HepG2 (cell line): Measurements from ENCODE around the gene LGALS7B. TPM values are rescaled to one million over a fixed set of nuclear protein-coding genes. Genes with fewer than 3 reads are reported as not detected.

Experiments used
- ATAC-seq: fragments of 200-7000 bp; cut with Tn5 transposase; 3 replicates; pipeline ENCODE4 v1.9.1; 2020; ENCODE audit warnings: mild to moderate bottlenecking, moderate library complexity
- BruUV-seq: library from RNA; stranded (reverse); fragments of 400-500 nt; replicated peaks from 2 replicates; lab custom pipeline; 2021; lab: Mats Ljungman, UMichigan
- CTCF ChIA-PET: fragments of 300-600 bp; formaldehyde crosslinking; extraction: SDS; loops from one replicate; lab custom pipeline; 2021; ENCODE audit warnings: low total read pairs, inconsistent platforms, low intra/inter-chr PET ratio; lab: Yijun Ruan, JAX
- POLR2A ChIA-PET: fragments of 350-600 bp; sonication (Branson Sonifier 250); formaldehyde crosslinking; loops from one replicate; lab custom pipeline; 2020; ENCODE audit warnings: antibody characterized with exemption, inconsistent platforms; lab: Yijun Ruan, JAX
- DNase-seq: peaks from one replicate; pipeline ENCODE4 v3.0.0-alpha.2; 2015; ENCODE audit warnings: low spot score
- FAIRE-seq: peaks from 3 replicates; lab custom pipeline; 2011; peaks lifted over from hg19 to GRCh38; lab: Jason Lieb, UNC
- H2AFZ ChIP-seq: one replicate; pipeline ENCODE4 v1.6.1; 2011; ENCODE audit warnings: low read length, inconsistent platforms
- H3K27ac ChIP-seq: fragments of 300-600 bp; 3 replicates; pipeline ENCODE4 v1.8.0; 2011; ENCODE audit warnings: mixed run types, mild to moderate bottlenecking, mixed read lengths, low read length, inconsistent platforms; ENCODE audit not compliant: insufficient read depth; ENCODE audit errors: extremely low read length
- H3K27me3 ChIP-seq, 2 experiments: fragments of 200-600 bp in 1 of 2; 2 replicates in 1 of 2; 3 replicates in 1 of 2; pipeline versions ENCODE4 v1.6.0 to v1.8.0; 2011; ENCODE audit warnings: low read length in 2 of 2, mild to moderate bottlenecking in 2 of 2, moderate library complexity in 2 of 2, inconsistent platforms in 1 of 2; ENCODE audit not compliant: insufficient read depth in 2 of 2, control insufficient read depth in 1 of 2
- H3K36me3 ChIP-seq, 2 experiments: fragments of 200-600 bp in 1 of 2; replicated peaks in 1 of 2; 2 replicates in 1 of 2; 3 replicates in 1 of 2; pipeline versions ENCODE4 v1.5.1 to v1.8.0; 2011; ENCODE audit warnings: low read length in 2 of 2, inconsistent platforms in 1 of 2; ENCODE audit not compliant: insufficient read depth in 2 of 2, control insufficient read depth in 1 of 2
- H3K4me1 ChIP-seq: 2 replicates; pipeline ENCODE4 v1.5.1; 2012; ENCODE audit warnings: low read length, inconsistent platforms; ENCODE audit not compliant: insufficient read depth
- H3K4me2 ChIP-seq: 2 replicates; pipeline ENCODE4 v1.6.0; 2011; ENCODE audit warnings: low read depth, low read length, inconsistent platforms
- H3K4me3 ChIP-seq, 3 experiments: fragments of 200-600 bp in 1 of 3; sonication (generic), shearing (Covaris generic) in 1 of 3; replicated peaks in 1 of 3; 2 replicates each; pipeline ENCODE4 v1.5.1; 2011 to 2016; ENCODE audit warnings: low read length in 3 of 3, inconsistent platforms in 2 of 3, low read depth in 2 of 3, mild to moderate bottlenecking in 2 of 3, control low read depth in 1 of 3, mixed read lengths in 1 of 3; ENCODE audit not compliant: insufficient read depth in 1 of 3
- H3K79me2 ChIP-seq: one replicate; pipeline ENCODE4 v1.6.1; 2011; ENCODE audit warnings: low read length, inconsistent platforms; ENCODE audit not compliant: insufficient read depth
- H3K9ac ChIP-seq: 2 replicates; pipeline ENCODE4 v1.6.0; 2011; ENCODE audit warnings: mild to moderate bottlenecking, low read depth, low read length, inconsistent platforms; ENCODE audit not compliant: insufficient read depth
- H3K9me3 ChIP-seq: 2 replicates; pipeline ENCODE4 v1.5.1; 2012; ENCODE audit warnings: mild to moderate bottlenecking, low read length
- H4K20me1 ChIP-seq: 2 replicates; pipeline ENCODE4 v1.6.0; 2011; ENCODE audit warnings: inconsistent platforms, mild to moderate bottlenecking, low read length, moderate library complexity; ENCODE audit not compliant: insufficient read depth
- ELF4 ChIP-seq: sonication (generic); formaldehyde crosslinking; IDR thresholded peaks from 2 replicates; pipeline ENCODE4 v1.5.0; 2020; ENCODE audit warnings: missing genetic modification reagents, mild to moderate bottlenecking, moderate library complexity, borderline replicate concordance
- FOXA1 ChIP-seq, 2 experiments: fragments of 450-650 bp in 1 of 2; sonication (generic) in 1 of 2; formaldehyde crosslinking in 1 of 2; IDR thresholded peaks; 2 replicates each; pipeline versions ENCODE4 v1.4.0 to v1.6.1; 2016 to 2020; ENCODE audit warnings: missing genetic modification reagents in 1 of 2
- GFI1 ChIP-seq: sonication (generic); formaldehyde crosslinking; IDR thresholded peaks from 2 replicates; pipeline ENCODE4 v1.5.0; 2020; ENCODE audit warnings: missing genetic modification reagents, mild to moderate bottlenecking, borderline replicate concordance
- PLRG1 ChIP-seq: fragments of 450-650 bp; conservative IDR thresholded peaks from 2 replicates; pipeline ENCODE4 v1.6.1; 2016
- PPARG ChIP-seq: conservative IDR thresholded peaks from 2 replicates; pipeline ENCODE4 v1.6.1; 2016; ENCODE audit warnings: missing biosample characterization, missing genetic modification reagents
- SALL2 ChIP-seq: sonication (generic); formaldehyde crosslinking; IDR thresholded peaks from 2 replicates; pipeline ENCODE4 v1.8.1; 2023; ENCODE audit warnings: mild to moderate bottlenecking, missing genetic modification reagents, inconsistent platforms
- SIX1 ChIP-seq: sonication (generic); formaldehyde crosslinking; IDR thresholded peaks from 2 replicates; pipeline ENCODE4 v1.4.0; 2020; ENCODE audit warnings: missing genetic modification reagents, borderline replicate concordance
- SOX5 ChIP-seq: IDR thresholded peaks from 2 replicates; pipeline ENCODE4 v1.6.1; 2016; ENCODE audit warnings: borderline replicate concordance
- SP140L ChIP-seq: sonication (generic); formaldehyde crosslinking; IDR thresholded peaks from 2 replicates; pipeline ENCODE4 v1.4.0; 2020; ENCODE audit warnings: missing genetic modification reagents, borderline replicate concordance
- TARDBP ChIP-seq: sonication (generic); formaldehyde crosslinking; IDR thresholded peaks from 2 replicates; pipeline ENCODE4 v1.8.0; 2022; ENCODE audit warnings: mild to moderate bottlenecking, missing genetic modification reagents
- ZGPAT ChIP-seq: IDR thresholded peaks from 2 replicates; pipeline ENCODE4 v1.6.1; 2016; ENCODE audit warnings: mild to moderate bottlenecking
- ZNF121 ChIP-seq: sonication (generic); formaldehyde crosslinking; IDR thresholded peaks from 2 replicates; pipeline ENCODE4 v1.5.0; 2020; ENCODE audit warnings: mild to moderate bottlenecking, missing genetic modification reagents
- ZNF350 ChIP-seq: sonication (generic); formaldehyde crosslinking; IDR thresholded peaks from 2 replicates; pipeline ENCODE4 v1.4.0; 2020; ENCODE audit warnings: mild to moderate bottlenecking, low read depth, missing genetic modification reagents, borderline replicate concordance
- ZNF563 ChIP-seq: sonication (generic); formaldehyde crosslinking; IDR thresholded peaks from 2 replicates; pipeline ENCODE4 v1.8.0; 2022; ENCODE audit warnings: mild to moderate bottlenecking, moderate library complexity, missing genetic modification reagents
- ZNF567 ChIP-seq: sonication (generic); formaldehyde crosslinking; IDR thresholded peaks from 2 replicates; pipeline ENCODE4 v1.8.1; 2023; ENCODE audit warnings: mild to moderate bottlenecking, missing genetic modification reagents, borderline replicate concordance
- ZNF570 ChIP-seq: sonication (generic); formaldehyde crosslinking; IDR thresholded peaks from 2 replicates; pipeline ENCODE4 v1.4.0; 2020; ENCODE audit warnings: mild to moderate bottlenecking, missing genetic modification reagents, borderline replicate concordance
- ZNF780A ChIP-seq: sonication (generic); formaldehyde crosslinking; IDR thresholded peaks from 2 replicates; pipeline ENCODE4 v1.8.0; 2022; ENCODE audit warnings: mild to moderate bottlenecking, missing genetic modification reagents, moderate library complexity
- WGBS: methylation state at CpG from one replicate; pipeline ENCODE4 v1.1.6; 2017; ENCODE audit warnings: low lambda C conversion rate; 5-methylcytosine and 5-hydroxymethylcytosine counted together
- in situ Hi-C: cut with HindIII; loops from 2 replicates; pipeline ENCODE4 v1.10.0; 2017; ENCODE audit warnings: low pct_unique_long_range_greater_than_20kb; ENCODE audit not compliant: extremely low pct_ligation_motif_present
- intact Hi-C: fragments of 100-400 bp; cut with micrococcal nuclease; formaldehyde crosslinking; loops from one replicate; pipeline ENCODE4 v1.10.0; 2022; ENCODE audit not compliant: unreplicated experiment
- polyA plus RNA-seq, 8 experiments: library from polyadenylated mRNA; depleted of rRNA in 3 of 8; stranded (reverse) in 7 of 8; unstranded in 1 of 8; fragments of >200 nt; fragmentation: Illumina TruSeq in 4 of 8; extraction: Trizol in 4 of 8; gene quantifications; 2 replicates each; pipeline versions ENCODE4 v1.2.1 to v1.2.3, GENCODE V29; 2011 to 2016; ENCODE audit warnings: low read depth in 4 of 8, missing spikeins in 1 of 8, mixed read lengths in 1 of 8; ENCODE audit not compliant: insufficient read depth in 1 of 8
- total RNA-seq, 5 experiments: library from RNA; depleted of rRNA; stranded (reverse); fragments of >200 nt; fragmentation: Illumina TruSeq; extraction: Trizol; gene quantifications; 2 replicates each; pipeline ENCODE4 v1.2.3, GENCODE V29; 2016; ENCODE audit warnings: low read depth in 1 of 5

The LGALS7B gene
- total and polyA plus RNA-seq, 2 of the 13 experiments (the other 11 are each of a cell fraction or from before 2014, with no cell fraction given) = 1.7 to 2.1 TPM

- ChIA-PET CTCF (no interaction called here), POLR2A (no interaction called here)
- no peak overlapping the region for H3K4me2 ChIP-seq
- in situ Hi-C loops = no loop called here
- H3K9me3 ChIP-seq = no peaks in the 10 kb centered on the region
- no peak overlapping the region for H3K9ac ChIP-seq
- no peak overlapping the region for H3K27ac ChIP-seq
- BruUV-seq = no TSS peak
- ATAC-seq = no peak
- no peaks in the 10 kb centered on the region for H3K79me2 ChIP-seq
- peaks cover 0 to 2% of the 10 kb centered on the region in 2 experiments; a peak in 2 of 5 replicates for H3K27me3 ChIP-seq
- H3K4me1 ChIP-seq = peaks cover 44% of the 10 kb centered on the region
- no peaks in the 10 kb centered on the region for H3K36me3 ChIP-seq
- no peak overlapping the region for H3K4me3 ChIP-seq
- FAIRE-seq = no peak
- intact Hi-C loops = no loop called here
- no peak overlapping the region for H2AFZ ChIP-seq
- TF ChIP-seq SOX5 (CRISPR knock-in tag) (no peak), ZNF121 (CRISPR knock-in tag) (peak; percentile 91)
- no peak for DNase-seq
- 67% methylated on average over 7 of the region's 7 CpGs for WGBS
- H4K20me1 ChIP-seq = no peaks in the 10 kb centered on the region
These were observed 8.6 kb upstream of the LGALS7B start for GRCh38 chr19:38780443-38780842.

GRCh38 chr19:38781058-38781457, 7.9 kb upstream of the LGALS7B start:
- ChIA-PET CTCF (no interaction called here), POLR2A (no interaction called here)
- Histone ChIP-seq H3K4me3 (no peak overlapping the region), H3K36me3 (no peaks in the 10 kb centered on the region), H3K4me2 (no peak overlapping the region)
- in situ Hi-C loops = no loop called here
- no peak for FAIRE-seq
- WGBS = 53% methylated on average over 7 of the region's 7 CpGs
- TF ChIP-seq ZNF570 (CRISPR knock-in tag) (no peak), TARDBP (CRISPR knock-in tag) (no peak), PLRG1 (no peak), SOX5 (CRISPR knock-in tag) (no peak), ELF4 (CRISPR knock-in tag) (no peak), ZNF567 (no peak), SIX1 (CRISPR knock-in tag) (no peak), SALL2 (CRISPR knock-in tag) (no peak), ZNF563 (no peak), GFI1 (CRISPR knock-in tag) (no peak), ZNF780A (CRISPR knock-in tag) (no peak), PPARG (CRISPR knock-in tag) (no peak), SP140L (no peak), FOXA1 (IDR thresholded peaks at IDR 0.05) (no peak), FOXA1 (CRISPR knock-in tag; IDR thresholded peaks at IDR 0.05) (no peak), ZGPAT (CRISPR knock-in tag) (no peak), ZNF350 (no peak)
- TF ChIP-seq, all 625 proteins: peak for 0
- ATAC-seq (no peak), DNase-seq (no peak)
- Histone ChIP-seq H4K20me1 (no peaks in the 10 kb centered on the region), H3K4me1 (peaks cover 50% of the 10 kb centered on the region), H3K9me3 (no peaks in the 10 kb centered on the region), H3K27me3 (peaks cover 0 to 2% of the 10 kb centered on the region in 2 experiments; a peak in 2 of 5 replicates), H3K9ac (no peak overlapping the region), H3K27ac (no peak overlapping the region), H3K79me2 (no peaks in the 10 kb centered on the region), H2AFZ (no peak overlapping the region)
- intact Hi-C loops = no loop called here
- no TSS peak for BruUV-seq
